OCI-LY1 (cell line): Measurements from ENCODE around the gene ONECUT3.

Experiments
- H2AFZ ChIP-seq: fragments of 200-600 bp; sonication (generic), shearing (Covaris generic); 2 replicates; pipeline ENCODE4 v1.6.0; 2014; ENCODE audit warnings: antibody characterized with exemption, mild to moderate bottlenecking, low read length
- H3F3A ChIP-seq: fragments of 200-600 bp; sonication (generic), shearing (Covaris generic); 2 replicates; pipeline ENCODE4 v1.6.0; 2014; ENCODE audit warnings: mild to moderate bottlenecking, antibody characterized with exemption, low read length, moderate library complexity; ENCODE audit not compliant: insufficient read depth
- H3K27ac ChIP-seq: fragments of 200-600 bp; sonication (generic); 2 replicates; pipeline ENCODE4 v1.5.1; 2014; ENCODE audit warnings: low read length, mixed run types, mild to moderate bottlenecking, low read depth; ENCODE audit not compliant: poor library complexity, severe bottlenecking
- H3K27me3 ChIP-seq: fragments of 200-600 bp; sonication (generic); 2 replicates; pipeline ENCODE4 v1.6.0; 2014; ENCODE audit warnings: antibody characterized with exemption, mild to moderate bottlenecking, low read length, moderate library complexity; ENCODE audit not compliant: insufficient read depth
- H3K36me3 ChIP-seq: fragments of 200-600 bp; sonication (generic); 2 replicates; pipeline ENCODE4 v1.6.1; 2014; ENCODE audit warnings: mild to moderate bottlenecking, antibody characterized with exemption, low read length, moderate library complexity, mixed read lengths; ENCODE audit not compliant: insufficient read depth
- H3K4me1 ChIP-seq: fragments of 200-600 bp; sonication (generic); 2 replicates; pipeline ENCODE4 v1.5.1; 2014; ENCODE audit warnings: mild to moderate bottlenecking, low read length, moderate library complexity; ENCODE audit not compliant: insufficient read depth, severe bottlenecking
- H3K4me2 ChIP-seq: fragments of 200-600 bp; sonication (generic), shearing (Covaris generic); 2 replicates; pipeline ENCODE4 v1.6.1; 2014; ENCODE audit warnings: low read length
- H3K4me3 ChIP-seq: fragments of 200-600 bp; sonication (generic); 2 replicates; pipeline ENCODE4 v1.5.1; 2014; ENCODE audit warnings: low read length, low read depth, mild to moderate bottlenecking, mixed read lengths; ENCODE audit not compliant: poor library complexity, severe bottlenecking
- H3K79me2 ChIP-seq: fragments of 200-600 bp; shearing (Covaris generic); 2 replicates; pipeline ENCODE4 v1.6.1; 2016; ENCODE audit warnings: mixed run types, low read length, mixed read lengths; ENCODE audit not compliant: insufficient read depth
- H3K9ac ChIP-seq: fragments of 200-600 bp; sonication (generic), shearing (Covaris generic); 2 replicates; pipeline ENCODE4 v1.6.1; 2014; ENCODE audit warnings: mild to moderate bottlenecking, low read length, mixed read lengths
- H3K9me2 ChIP-seq: fragments of 200-600 bp; sonication (generic), shearing (Covaris generic); 2 replicates; pipeline ENCODE4 v1.6.1; 2014; ENCODE audit warnings: low read depth, mild to moderate bottlenecking, low read length, mixed read lengths
- H3K9me3 ChIP-seq: fragments of 200-600 bp; shearing (Covaris generic); 2 replicates; pipeline ENCODE4 v1.6.1; 2014; ENCODE audit warnings: low read length, mixed read lengths
- H4K20me1 ChIP-seq: fragments of 200-600 bp; sonication (generic), shearing (Covaris generic); 2 replicates; pipeline ENCODE4 v1.6.0; 2016; ENCODE audit warnings: mild to moderate bottlenecking, low read length; ENCODE audit not compliant: insufficient read depth
- EZH2 ChIP-seq: fragments of 200-600 bp; sonication (generic), shearing (Covaris generic); IDR thresholded peaks from 2 replicates; pipeline ENCODE4 v1.8.0; 2017; ENCODE audit warnings: borderline replicate concordance, mixed run types, mild to moderate bottlenecking, antibody characterized with exemption, low read length, moderate library complexity, mixed read lengths
- TF ChIP-seq, protein P1 (sequence below): fragments of 200-600 bp; sonication (generic), shearing (Covaris generic); IDR thresholded peaks from 2 replicates; pipeline ENCODE4 v1.5.1; 2017; ENCODE audit warnings: mild to moderate bottlenecking, antibody characterized with exemption, low read length, moderate library complexity, mixed read lengths

The ONECUT3 gene

GRCh38 chr19:1774989-1775772 is 21.9 kb downstream of the ONECUT3 start:
- H3K36me3 ChIP-seq: no peaks in the 10 kb centered on the region; the same call in 1 of the 2 replicates
- no peaks in the 10 kb centered on the region for H4K20me1 ChIP-seq
- no peak overlapping the region for H3K27ac ChIP-seq
- H3K9ac ChIP-seq: no peak overlapping the region
- H3K4me2 ChIP-seq: no peak overlapping the region
- H3F3A ChIP-seq: no peaks in the 10 kb centered on the region
- H3K4me1 ChIP-seq: no peaks in the 10 kb centered on the region
- no peaks in the 10 kb centered on the region for H3K79me2 ChIP-seq
- no peaks in the 10 kb centered on the region for H3K9me2 ChIP-seq
- TF ChIP-seq, protein P1, sequence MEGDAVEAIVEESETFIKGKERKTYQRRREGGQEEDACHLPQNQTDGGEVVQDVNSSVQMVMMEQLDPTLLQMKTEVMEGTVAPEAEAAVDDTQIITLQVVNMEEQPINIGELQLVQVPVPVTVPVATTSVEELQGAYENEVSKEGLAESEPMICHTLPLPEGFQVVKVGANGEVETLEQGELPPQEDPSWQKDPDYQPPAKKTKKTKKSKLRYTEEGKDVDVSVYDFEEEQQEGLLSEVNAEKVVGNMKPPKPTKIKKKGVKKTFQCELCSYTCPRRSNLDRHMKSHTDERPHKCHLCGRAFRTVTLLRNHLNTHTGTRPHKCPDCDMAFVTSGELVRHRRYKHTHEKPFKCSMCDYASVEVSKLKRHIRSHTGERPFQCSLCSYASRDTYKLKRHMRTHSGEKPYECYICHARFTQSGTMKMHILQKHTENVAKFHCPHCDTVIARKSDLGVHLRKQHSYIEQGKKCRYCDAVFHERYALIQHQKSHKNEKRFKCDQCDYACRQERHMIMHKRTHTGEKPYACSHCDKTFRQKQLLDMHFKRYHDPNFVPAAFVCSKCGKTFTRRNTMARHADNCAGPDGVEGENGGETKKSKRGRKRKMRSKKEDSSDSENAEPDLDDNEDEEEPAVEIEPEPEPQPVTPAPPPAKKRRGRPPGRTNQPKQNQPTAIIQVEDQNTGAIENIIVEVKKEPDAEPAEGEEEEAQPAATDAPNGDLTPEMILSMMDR: peak; percentile 60
- TF ChIP-seq EZH2: no peak
- H2AFZ ChIP-seq: no peak overlapping the region
- no peak overlapping the region for H3K4me3 ChIP-seq
- peaks cover 9% of the 10 kb centered on the region for H3K9me3 ChIP-seq
- peaks cover 11% of the 10 kb centered on the region; the same call in 1 of the 2 replicates for H3K27me3 ChIP-seq

GRCh38 chr19:1775951-1776605 is 22.8 kb downstream of the ONECUT3 start:
- Histone ChIP-seq H3K9ac (no peak overlapping the region), H3K4me1 (no peaks in the 10 kb centered on the region), H3K4me3 (no peak overlapping the region), H3K9me3 (peaks cover 3% of the 10 kb centered on the region), H3K9me2 (no peaks in the 10 kb centered on the region), H4K20me1 (no peaks in the 10 kb centered on the region), H3K36me3 (no peaks in the 10 kb centered on the region; the same call in 1 of the 2 replicates), H3F3A (no peaks in the 10 kb centered on the region), H3K79me2 (no peaks in the 10 kb centered on the region), H3K27ac (no peak overlapping the region), H2AFZ (no peak overlapping the region), H3K27me3 (peaks cover 6% of the 10 kb centered on the region; the same call in 1 of the 2 replicates), H3K4me2 (no peak overlapping the region)
- TF ChIP-seq, protein P1: no peak
- TF ChIP-seq EZH2: no peak

DNA sequence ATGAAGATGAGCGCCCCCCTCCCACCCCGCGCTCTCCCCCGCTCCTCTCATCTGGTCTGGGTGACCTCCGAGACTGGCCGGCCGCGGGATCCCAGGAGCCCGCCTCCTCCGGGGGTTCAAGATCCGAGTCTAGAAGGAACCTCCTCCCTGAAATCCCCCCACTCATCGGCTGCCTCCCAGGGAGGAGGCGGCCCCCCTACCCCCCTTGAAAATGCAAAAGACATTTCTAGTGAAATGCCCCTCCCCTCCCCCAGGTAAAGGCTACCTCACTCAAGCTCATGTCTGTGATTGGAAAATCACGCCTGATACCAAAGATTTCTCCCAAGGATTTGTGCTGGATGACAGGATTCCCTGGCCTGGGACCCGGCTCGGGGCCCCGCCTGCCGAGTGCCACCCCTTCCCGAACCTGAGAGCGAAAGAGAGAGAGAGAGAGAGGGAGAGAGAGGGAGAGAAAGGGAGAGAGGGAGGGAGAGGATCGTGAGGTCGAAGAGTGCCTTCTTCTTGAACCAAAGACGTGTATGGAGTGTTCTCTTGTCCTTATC is 23.4 kb downstream of the ONECUT3 start:
- H3K27me3 ChIP-seq: peaks cover under 1% of the 10 kb centered on the region; the same call in 1 of the 2 replicates
- H3K9me3 ChIP-seq: no peaks in the 10 kb centered on the region
- H3K4me1 ChIP-seq: no peaks in the 10 kb centered on the region
- no peaks in the 10 kb centered on the region for H3F3A ChIP-seq
- no peak overlapping the region for H3K9ac ChIP-seq
- TF ChIP-seq EZH2: no peak
- TF ChIP-seq, protein P1: no peak
- no peaks in the 10 kb centered on the region for H3K79me2 ChIP-seq
- no peak overlapping the region for H3K4me2 ChIP-seq
- no peak overlapping the region for H3K4me3 ChIP-seq
- H3K36me3 ChIP-seq: no peaks in the 10 kb centered on the region; the same call in 1 of the 2 replicates
- H3K27ac ChIP-seq: no peak overlapping the region
- no peaks in the 10 kb centered on the region for H4K20me1 ChIP-seq
- no peaks in the 10 kb centered on the region for H3K9me2 ChIP-seq
- H2AFZ ChIP-seq: no peak overlapping the region
